ENCODE data around the gene CST2.
"Not testable (repeated sequence)": the region's sequence is repeated elsewhere in the genome, so short reads cannot be mapped to it uniquely, and the experiment has no call there.

The CST2 gene

GRCh38 chr20:23867152-23867776 is 40.7 kb upstream of the CST2 start:
- no peak overlapping the region for H3K4me3 ChIP-seq (ENCODE audit: low read length in 2 of 2)
- no peaks in the 10 kb centered on the region for H3K9me3 ChIP-seq (replicated peaks in 1 of 2; ENCODE audit: control insufficient read depth in 2 of 2, insufficient read depth in 1 of 2, low read depth in 1 of 2, low read length in 2 of 2)
- H3K9ac ChIP-seq (ENCODE audit: low read depth, low read length, poor library complexity): peak overlapping the region; percentile 12
- no peak overlapping the region for H4K91ac ChIP-seq (ENCODE audit: low read depth, low read length, poor library complexity)
- no peak overlapping the region for H3K14ac ChIP-seq (ENCODE audit: low read length)
- H2BK15ac ChIP-seq (ENCODE audit: low read length): peak overlapping the region; percentile 78
- H4K8ac ChIP-seq (ENCODE audit: low read depth, low read length): no peak overlapping the region
- H3K4me2 ChIP-seq (ENCODE audit: insufficient read depth, low read length, poor library complexity, severe bottlenecking): no peak overlapping the region
- no peak overlapping the region for H2AFZ ChIP-seq (ENCODE audit: low read length)
- no peak overlapping the region for H3K4ac ChIP-seq (ENCODE audit: low read length)
- no CpG with 5 or more reads among the region's 9 CpGs for WGBS, 2 donors (ENCODE audit: extremely low coverage in 2 of 2, insufficient read length in 2 of 2, insufficient replicate concordance in 1 of 2)
- peak overlapping the region; percentile 6 for H2BK12ac ChIP-seq (ENCODE audit: low read length)
- H3K18ac ChIP-seq (ENCODE audit: low read length): peak overlapping the region; percentile 9
- no peak overlapping the region for H2AK5ac ChIP-seq (ENCODE audit: low read depth, low read length)
- H3K23ac ChIP-seq (ENCODE audit: low read depth, low read length, poor library complexity): peak overlapping the region; percentile 65
- H3K27me3 ChIP-seq (ENCODE audit: control insufficient read depth in 3 of 3, insufficient read depth in 3 of 3, low read depth in 1 of 3, low read length in 3 of 3): no peaks in the 10 kb centered on the region
- H3K79me1 ChIP-seq (ENCODE audit: low read depth, low read length): no peaks in the 10 kb centered on the region
- no peak overlapping the region for H2BK5ac ChIP-seq (ENCODE audit: low read length)
- no peak overlapping the region for H2BK120ac ChIP-seq (ENCODE audit: low read depth, low read length)
- H3K27ac ChIP-seq (replicated peaks; ENCODE audit: low read length): no peak overlapping the region
- DNase-seq (ENCODE audit: low spot score): no peak
- H3K36me3 ChIP-seq (replicated peaks in 1 of 2; ENCODE audit: control insufficient read depth in 2 of 2, insufficient read depth in 2 of 2, low read length in 2 of 2): no peaks in the 10 kb centered on the region
- peaks cover 0 to 10% of the 10 kb centered on the region in 2 donors for H3K4me1 ChIP-seq (ENCODE audit: control insufficient read depth in 2 of 2, insufficient read depth in 1 of 2, low read depth in 1 of 2, low read length in 2 of 2)

GRCh38 chr20:23860771-23861170 is 34.2 kb upstream of the CST2 start:
- not testable (repeated sequence) for H4K91ac ChIP-seq (ENCODE audit: low read depth, low read length, poor library complexity); H3K14ac ChIP-seq (ENCODE audit: low read length); H3K27me3 ChIP-seq (ENCODE audit: control insufficient read depth in 3 of 3, insufficient read depth in 3 of 3, low read depth in 1 of 3, low read length in 3 of 3); H2AK5ac ChIP-seq (ENCODE audit: low read depth, low read length); H3K9me3 ChIP-seq (replicated peaks in 1 of 2; ENCODE audit: control insufficient read depth in 2 of 2, insufficient read depth in 1 of 2, low read depth in 1 of 2, low read length in 2 of 2); H3K9ac ChIP-seq (ENCODE audit: low read depth, low read length, poor library complexity); H3K36me3 ChIP-seq (replicated peaks in 1 of 2; ENCODE audit: control insufficient read depth in 2 of 2, insufficient read depth in 2 of 2, low read length in 2 of 2); H3K23ac ChIP-seq (ENCODE audit: low read depth, low read length, poor library complexity); H3K18ac ChIP-seq (ENCODE audit: low read length); H3K4me2 ChIP-seq (ENCODE audit: insufficient read depth, low read length, poor library complexity, severe bottlenecking); H2BK5ac ChIP-seq (ENCODE audit: low read length); DNase-seq (ENCODE audit: low spot score); H3K27ac ChIP-seq (replicated peaks; ENCODE audit: low read length); H2BK15ac ChIP-seq (ENCODE audit: low read length); H3K4me3 ChIP-seq (ENCODE audit: low read length in 2 of 2); H4K8ac ChIP-seq (ENCODE audit: low read depth, low read length); H3K4ac ChIP-seq (ENCODE audit: low read length); H3K79me1 ChIP-seq (ENCODE audit: low read depth, low read length); H2BK12ac ChIP-seq (ENCODE audit: low read length); H3K4me1 ChIP-seq (ENCODE audit: control insufficient read depth in 2 of 2, insufficient read depth in 1 of 2, low read depth in 1 of 2, low read length in 2 of 2); H2BK120ac ChIP-seq (ENCODE audit: low read depth, low read length); H2AFZ ChIP-seq (ENCODE audit: low read length)
- no CpG with 5 or more reads among the region's 10 CpGs for WGBS, 2 donors (ENCODE audit: extremely low coverage in 2 of 2, insufficient read length in 2 of 2, insufficient replicate concordance in 1 of 2)

- peak; percentile 46 for DNase-seq (ENCODE audit: low spot score)
- no CpG with 5 or more reads among the region's 9 CpGs for WGBS, 2 donors (ENCODE audit: extremely low coverage in 2 of 2, insufficient read length in 2 of 2, insufficient replicate concordance in 1 of 2)
- peak overlapping the region; percentile 44 for H3K27ac ChIP-seq (replicated peaks; ENCODE audit: low read length)
Observed at GRCh38 chr20:23857962-23858595, 31.6 kb upstream of the CST2 start.

GRCh38 chr20:23856736-23857135 is 30.2 kb upstream of the CST2 start:
- Histone ChIP-seq H3K4me3 (ENCODE audit: low read length in 2 of 2) (no peak overlapping the region), H2AFZ (ENCODE audit: low read length) (no peak overlapping the region), H4K8ac (ENCODE audit: low read depth, low read length) (no peak overlapping the region), H3K9ac (ENCODE audit: low read depth, low read length, poor library complexity) (no peak overlapping the region), H3K4me2 (ENCODE audit: insufficient read depth, low read length, poor library complexity, severe bottlenecking) (no peak overlapping the region), H2BK12ac (ENCODE audit: low read length) (no peak overlapping the region), H4K91ac (ENCODE audit: low read depth, low read length, poor library complexity) (no peak overlapping the region), H3K4ac (ENCODE audit: low read length) (no peak overlapping the region), H3K18ac (ENCODE audit: low read length) (peak overlapping the region; percentile 80), H3K79me1 (ENCODE audit: low read depth, low read length) (no peaks in the 10 kb centered on the region), H3K9me3 (replicated peaks in 1 of 2; ENCODE audit: control insufficient read depth in 2 of 2, insufficient read depth in 1 of 2, low read depth in 1 of 2, low read length in 2 of 2) (no peaks in the 10 kb centered on the region), H3K27me3 (ENCODE audit: control insufficient read depth in 3 of 3, insufficient read depth in 3 of 3, low read depth in 1 of 3, low read length in 3 of 3) (no peaks in the 10 kb centered on the region), H3K27ac (replicated peaks; ENCODE audit: low read length) (no peak overlapping the region), H3K36me3 (replicated peaks in 1 of 2; ENCODE audit: control insufficient read depth in 2 of 2, insufficient read depth in 2 of 2, low read length in 2 of 2) (no peaks in the 10 kb centered on the region), H2AK5ac (ENCODE audit: low read depth, low read length) (peak overlapping the region; percentile 30), H3K14ac (ENCODE audit: low read length) (no peak overlapping the region), H2BK120ac (ENCODE audit: low read depth, low read length) (no peak overlapping the region), H3K23ac (ENCODE audit: low read depth, low read length, poor library complexity) (no peak overlapping the region), H3K4me1 (ENCODE audit: control insufficient read depth in 2 of 2, insufficient read depth in 1 of 2, low read depth in 1 of 2, low read length in 2 of 2) (peaks cover 0 to 3% of the 10 kb centered on the region in 2 donors), H2BK15ac (ENCODE audit: low read length) (no peak overlapping the region), H2BK5ac (ENCODE audit: low read length) (no peak overlapping the region)
- no peak for DNase-seq (ENCODE audit: low spot score)
- WGBS, 2 donors (ENCODE audit: extremely low coverage in 2 of 2, insufficient read length in 2 of 2, insufficient replicate concordance in 1 of 2): no CpG with 5 or more reads among the region's 5 CpGs

More at GRCh38 chr20:23857962-23858595, 31.6 kb upstream of the CST2 start:
- no peak overlapping the region for H2BK12ac ChIP-seq (ENCODE audit: low read length)
- no peak overlapping the region for H3K4me2 ChIP-seq (ENCODE audit: insufficient read depth, low read length, poor library complexity, severe bottlenecking)
- H3K9ac ChIP-seq (ENCODE audit: low read depth, low read length, poor library complexity): no peak overlapping the region
- no peak overlapping the region for H3K14ac ChIP-seq (ENCODE audit: low read length)
- H4K91ac ChIP-seq (ENCODE audit: low read depth, low read length, poor library complexity): no peak overlapping the region
- no peaks in the 10 kb centered on the region for H3K36me3 ChIP-seq (replicated peaks in 1 of 2; ENCODE audit: control insufficient read depth in 2 of 2, insufficient read depth in 2 of 2, low read length in 2 of 2)
- H2BK15ac ChIP-seq (ENCODE audit: low read length): no peak overlapping the region
- H3K4me1 ChIP-seq (ENCODE audit: control insufficient read depth in 2 of 2, insufficient read depth in 1 of 2, low read depth in 1 of 2, low read length in 2 of 2): peaks cover 0 to 3% of the 10 kb centered on the region in 2 donors
- H3K23ac ChIP-seq (ENCODE audit: low read depth, low read length, poor library complexity): no peak overlapping the region
- H2BK5ac ChIP-seq (ENCODE audit: low read length): no peak overlapping the region
- no peak overlapping the region for H3K4ac ChIP-seq (ENCODE audit: low read length)
- no peak overlapping the region for H3K18ac ChIP-seq (ENCODE audit: low read length)
- no peaks in the 10 kb centered on the region for H3K27me3 ChIP-seq (ENCODE audit: control insufficient read depth in 3 of 3, insufficient read depth in 3 of 3, low read depth in 1 of 3, low read length in 3 of 3)
- H3K79me1 ChIP-seq (ENCODE audit: low read depth, low read length): no peaks in the 10 kb centered on the region
- H3K4me3 ChIP-seq (ENCODE audit: low read length in 2 of 2): no peak overlapping the region
- no peaks in the 10 kb centered on the region for H3K9me3 ChIP-seq (replicated peaks in 1 of 2; ENCODE audit: control insufficient read depth in 2 of 2, insufficient read depth in 1 of 2, low read depth in 1 of 2, low read length in 2 of 2)
- no peak overlapping the region for H2BK120ac ChIP-seq (ENCODE audit: low read depth, low read length)
- no peak overlapping the region for H2AK5ac ChIP-seq (ENCODE audit: low read depth, low read length)
- no peak overlapping the region for H4K8ac ChIP-seq (ENCODE audit: low read depth, low read length)
- no peak overlapping the region for H2AFZ ChIP-seq (ENCODE audit: low read length)

Data from neuronal stem cell (in vitro differentiated cells).